Right forelimb (tissue), 1 donor: ENCODE data around the gene CCDC187.
"Not testable (repeated sequence)": the region's sequence is repeated elsewhere in the genome, so short reads cannot be mapped to it uniquely, and the experiment has no call there.

Experiments
- DNase-seq: peaks from one replicate; pipeline ENCODE4 v3.0.0-alpha.2; 2018

The CCDC187 gene

GRCh38 chr9:136326761-136327303 is 22.9 kb upstream of the CCDC187 start:
- no peak for DNase-seq

GRCh38 chr9:136326061-136326760 is 22.3 kb upstream of the CCDC187 start:
- DNase-seq, result peak; percentile 81

DNA sequence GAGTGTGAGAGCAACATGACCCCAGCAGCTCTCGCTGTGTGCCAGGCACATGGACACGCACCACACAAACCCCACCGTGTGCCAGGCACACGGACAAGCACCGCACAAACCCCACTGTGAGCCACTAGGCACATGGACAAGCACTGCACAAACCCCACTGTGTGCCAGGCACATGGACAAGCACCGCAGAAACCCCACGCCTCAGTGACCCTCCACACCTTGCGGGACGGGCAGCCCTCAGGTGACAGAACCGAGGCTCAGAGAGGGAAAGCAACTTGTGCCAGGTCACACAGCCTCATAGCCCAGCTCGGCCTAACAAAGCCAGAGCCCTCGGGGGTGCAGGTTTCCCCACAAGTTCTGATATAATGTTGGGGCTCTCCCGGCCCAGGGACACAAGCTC is 21.5 kb upstream of the CCDC187 start:
- no peak for DNase-seq

DNA sequence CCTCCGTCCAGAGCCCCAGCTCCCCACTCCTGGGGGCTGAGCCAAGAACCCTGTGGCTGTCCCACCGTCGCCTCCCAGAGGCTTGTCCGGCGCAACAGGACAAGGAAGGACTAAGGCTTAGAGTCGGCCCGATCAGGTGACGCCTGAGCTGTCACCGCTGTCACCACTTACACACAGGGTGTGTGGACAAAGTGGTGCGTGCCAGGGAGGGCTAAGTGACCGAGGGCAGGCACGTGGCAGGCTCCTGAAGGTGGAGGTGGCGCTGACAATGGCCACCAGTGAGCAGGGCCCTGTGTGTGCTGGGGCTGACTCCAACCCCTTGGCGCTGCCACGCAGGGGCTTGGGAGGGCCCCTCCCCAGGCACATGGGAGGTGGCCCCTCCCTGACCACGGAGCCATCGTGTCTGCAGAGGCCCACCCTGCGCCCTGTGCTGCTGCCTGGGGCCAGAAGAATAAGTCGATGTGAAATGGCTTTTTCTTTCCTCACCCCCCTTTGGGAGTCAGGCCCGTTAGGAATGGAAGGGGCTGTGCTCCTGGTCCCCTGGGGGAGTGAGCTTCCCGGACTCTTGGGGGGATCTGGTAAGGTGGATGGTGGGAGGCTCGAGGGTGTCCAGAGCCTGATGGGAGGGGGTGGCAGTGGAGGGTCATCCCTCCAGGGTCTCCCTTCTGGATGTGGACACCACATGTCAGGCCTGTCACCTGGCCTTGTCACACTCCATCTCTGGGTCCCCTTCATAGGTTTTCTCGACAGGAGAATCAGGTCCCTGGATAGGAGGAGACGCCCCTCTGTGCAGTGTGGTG is 20.8 kb upstream of the CCDC187 start:
- DNase-seq, result no peak

- no peak for DNase-seq
Measured at GRCh38 chr9:136323371-136323789, 19.5 kb upstream of the CCDC187 start.

- DNase-seq, result no peak
Measured at GRCh38 chr9:136322756-136323330, 18.9 kb upstream of the CCDC187 start.

- no peak for DNase-seq
Measured at GRCh38 chr9:136321561-136321960, 17.7 kb upstream of the CCDC187 start.

DNA sequence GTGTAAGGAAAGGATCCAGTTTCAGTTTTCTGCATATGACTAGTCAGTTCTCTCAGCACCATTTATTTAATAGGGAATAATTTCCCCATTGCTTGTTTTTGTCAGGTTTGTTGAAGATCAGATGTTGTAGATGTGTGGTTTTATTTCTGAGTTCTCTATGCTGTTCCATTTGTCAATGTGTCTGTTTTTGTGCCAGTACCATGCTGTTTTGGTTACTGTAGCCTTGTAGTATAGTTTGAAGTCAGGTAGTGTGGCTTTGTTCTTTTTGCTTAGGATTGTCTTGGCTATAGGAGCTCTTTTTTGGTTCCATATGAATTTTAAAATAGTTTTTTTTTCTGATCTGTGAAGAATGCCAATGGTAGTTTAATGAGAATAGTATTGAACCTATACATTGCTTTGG is 17.1 kb upstream of the CCDC187 start:
- DNase-seq, result not testable (repeated sequence)

GRCh38 chr9:136319955-136320354 is 16.1 kb upstream of the CCDC187 start:
- not testable (repeated sequence) for DNase-seq

DNA sequence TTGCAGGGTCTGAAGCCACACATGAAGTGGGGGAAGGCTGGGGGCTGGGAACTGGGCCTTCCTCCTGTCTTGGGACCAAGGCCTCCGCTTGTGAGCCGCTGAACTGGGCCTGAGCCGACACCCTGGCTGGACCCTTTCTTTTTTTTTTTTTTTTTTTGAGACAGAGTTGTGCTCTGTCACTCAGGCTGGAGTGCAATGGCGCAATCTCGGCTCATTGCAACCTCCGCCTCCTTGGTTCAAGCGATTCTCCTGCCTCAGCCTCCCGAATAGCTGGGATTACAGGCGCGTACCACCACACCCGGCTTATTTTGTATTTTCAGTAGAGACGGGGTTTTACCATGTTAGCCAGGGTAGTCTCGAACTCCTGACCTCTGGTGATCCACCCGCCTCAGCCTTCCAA is 15.3 kb upstream of the CCDC187 start:
- DNase-seq, result not testable (repeated sequence)

DNA sequence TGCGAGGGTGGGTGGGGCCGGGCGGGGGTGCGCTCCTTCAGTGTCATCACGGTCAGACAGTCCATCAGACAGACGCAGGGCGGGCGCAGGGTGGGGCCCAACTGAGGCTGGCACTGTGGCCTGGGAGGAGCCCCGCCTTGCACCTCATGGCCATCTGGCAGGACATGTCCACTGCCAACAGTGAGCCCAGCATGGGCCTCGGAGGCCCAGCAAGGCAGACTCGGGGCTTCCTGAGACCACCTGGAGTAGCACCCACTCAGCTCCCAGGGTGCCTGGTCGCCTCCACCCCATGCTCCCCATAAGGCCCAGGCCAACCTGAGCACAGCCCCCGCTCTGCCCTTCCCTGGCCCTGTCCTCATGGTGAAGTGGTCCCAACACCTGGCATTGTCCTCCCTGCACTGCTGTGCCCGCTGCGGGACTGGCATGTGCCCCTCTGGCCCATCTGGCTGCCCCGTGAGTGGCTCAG is 14.9 kb upstream of the CCDC187 start:
- no peak for DNase-seq

DNA sequence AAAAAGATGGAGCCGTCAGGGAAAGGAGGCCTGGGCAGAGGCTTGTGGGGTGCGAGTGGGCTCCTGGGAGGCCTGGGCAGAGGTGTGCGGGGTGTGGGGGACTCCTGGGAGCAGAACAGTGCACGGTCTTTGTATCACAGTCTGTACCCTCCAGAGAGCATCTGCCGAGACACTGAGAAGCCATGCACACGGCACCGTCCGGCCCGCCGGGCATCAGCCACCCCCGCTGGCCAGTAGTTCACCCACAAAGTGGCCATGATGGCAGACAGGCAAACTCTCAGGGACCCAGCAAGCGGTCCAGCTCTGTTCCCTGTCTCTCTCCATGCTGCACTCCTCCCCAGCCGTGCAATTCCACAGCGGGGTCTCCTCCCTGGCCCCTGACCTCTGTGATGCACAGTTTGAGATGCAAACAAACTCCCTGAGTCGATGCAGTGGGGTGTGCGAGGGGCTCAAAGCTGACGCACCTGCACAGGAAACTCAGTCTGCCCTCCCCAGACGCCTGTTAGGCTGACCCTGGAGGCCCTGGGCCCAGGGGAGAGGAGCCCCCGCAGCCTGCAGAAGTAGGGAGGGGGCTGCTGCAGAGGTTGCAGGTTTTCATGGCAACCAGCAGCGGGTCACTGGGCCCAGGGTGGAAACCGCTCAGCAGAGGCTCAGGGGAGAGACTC is 14.3 kb upstream of the CCDC187 start:
- no peak for DNase-seq

DNA sequence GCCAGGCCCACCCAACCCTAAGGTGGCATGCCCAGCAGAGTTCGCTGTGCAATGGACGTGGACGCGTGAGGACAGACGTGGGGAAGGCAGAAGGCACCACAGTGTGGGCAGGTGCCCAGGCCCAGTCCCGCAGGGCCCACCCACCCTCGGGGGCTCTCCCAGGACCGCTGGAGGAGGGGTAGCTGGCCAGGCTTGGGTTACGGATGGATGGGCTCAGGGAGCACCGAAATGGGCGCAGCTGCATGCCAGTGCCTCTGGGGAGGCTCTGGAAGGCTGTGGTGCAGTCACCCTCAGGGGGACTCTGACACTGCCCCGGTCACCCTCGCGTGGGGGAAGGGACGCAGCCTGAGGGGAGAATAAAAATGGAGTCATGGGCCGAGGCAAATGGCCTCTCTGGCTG is 13.8 kb upstream of the CCDC187 start:
- DNase-seq, result no peak

- no peak for DNase-seq
Measured at GRCh38 chr9:136316896-136317676, 13.2 kb upstream of the CCDC187 start.

DNA sequence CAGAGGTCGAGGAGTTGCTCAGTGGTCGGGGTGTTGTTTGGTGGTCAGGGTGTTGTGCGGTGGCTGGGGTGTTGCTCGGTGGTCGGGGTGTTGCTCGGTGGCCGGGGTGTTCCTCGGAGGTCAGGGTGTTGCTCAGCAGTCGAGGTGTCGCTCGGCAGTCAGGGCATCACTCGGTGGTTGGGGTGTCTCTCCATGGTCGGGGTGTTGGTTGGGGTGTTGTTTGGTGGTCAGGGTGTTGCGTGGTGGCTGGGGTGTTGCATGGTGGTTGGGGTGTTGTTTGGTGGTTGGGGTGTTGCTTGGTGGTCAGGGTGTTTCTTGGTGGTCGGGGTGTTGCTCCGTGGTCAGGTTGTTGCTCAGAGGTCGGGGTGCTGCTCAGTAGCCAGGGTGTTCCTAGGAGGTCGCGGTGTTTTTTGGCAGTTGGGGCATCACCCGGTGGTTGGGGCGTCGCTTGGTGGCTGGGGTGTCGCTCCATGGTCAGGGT is 12.4 kb upstream of the CCDC187 start:
- no peak for DNase-seq

DNA sequence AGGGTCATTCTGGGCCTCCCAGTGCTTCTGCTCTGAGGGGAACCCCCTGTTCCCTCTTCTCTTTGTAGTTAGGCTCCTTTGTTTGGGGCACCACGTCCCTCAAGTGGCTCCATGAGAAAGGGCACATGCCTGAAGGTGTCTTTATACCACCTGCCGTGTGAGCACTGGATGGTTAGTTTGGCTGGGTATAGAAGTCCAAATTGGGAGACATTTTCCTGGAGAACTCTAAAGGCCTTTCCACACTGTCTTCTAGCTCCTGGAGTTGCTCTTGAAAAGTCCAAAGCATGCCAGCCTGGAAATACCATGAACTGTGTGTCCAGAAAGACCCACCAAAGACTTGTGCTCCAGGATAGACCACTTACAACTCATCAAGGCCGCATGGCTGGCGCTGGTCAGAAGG is 11.1 kb upstream of the CCDC187 start:
- no peak for DNase-seq

DNA sequence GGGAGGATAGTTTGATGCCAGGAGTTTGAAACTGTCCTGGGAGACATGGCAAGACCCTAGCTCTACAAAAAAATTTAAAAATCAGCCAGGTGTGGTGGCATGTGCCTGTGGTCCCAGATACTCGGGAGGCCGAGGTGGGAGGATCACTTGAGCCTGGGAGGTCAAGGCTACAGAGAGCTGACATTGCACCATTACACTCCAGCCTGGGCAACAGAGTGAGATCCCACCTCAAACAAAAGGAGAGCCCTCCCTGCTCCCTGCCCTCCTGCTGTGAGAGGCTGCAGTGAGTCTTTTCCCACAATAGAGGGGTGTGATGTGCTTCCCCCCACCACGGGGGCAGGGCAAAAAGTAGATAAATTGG is 10.1 kb upstream of the CCDC187 start:
- no peak for DNase-seq

- DNase-seq, result no peak
Measured at GRCh38 chr9:136313111-136314055, 9.5 kb upstream of the CCDC187 start.

GRCh38 chr9:136312436-136312835 is 8.5 kb upstream of the CCDC187 start:
- DNase-seq, result no peak

- no peak for DNase-seq
Measured at GRCh38 chr9:136312009-136312375, 8.1 kb upstream of the CCDC187 start.
